Keratinocyte (primary cell): Measurements from ENCODE around the gene MAP3K5.

Experiments used
- CTCF ChIP-seq, 3 experiments: IDR thresholded peaks in 1 of 3; conservative IDR thresholded peaks in 1 of 3; optimal IDR thresholded peaks in 1 of 3; 2 replicates in 2 of 3; 3 replicates in 1 of 3; pipeline versions ENCODE3 to v1.5.1; 2011; ENCODE audit warnings: low read length in 3 of 3, mild to moderate bottlenecking in 3 of 3, moderate library complexity in 2 of 3, control low read depth in 1 of 3, inconsistent platforms in 1 of 3; ENCODE audit not compliant: insufficient read depth in 2 of 3; ENCODE audit errors: extremely low read depth in 1 of 3
- EZH2 ChIP-seq: IDR thresholded peaks from one replicate; pipeline ENCODE4 v1.6.1; 2012; ENCODE audit warnings: inconsistent platforms, mild to moderate bottlenecking, low read length, moderate library complexity

GRCh38 chr6:136624347-136624746, 167.9 kb downstream of the MAP3K5 start:
- no peak for TF ChIP-seq CTCF (optimal IDR thresholded peaks at IDR 0.05 in 1 of 3, IDR thresholded peaks at IDR 0.05 in 1 of 3, conservative IDR thresholded peaks at IDR 0.05 in 1 of 3; ENCODE audit: extremely low read depth in 1 of 3, insufficient read depth in 2 of 3, low read length in 3 of 3)
- no peak for TF ChIP-seq EZH2
